ENCODE results near the gene RPL10.

Gene RPL10

GRCh38 chrX:154397888-154398667 lies at the start of gene RPL10:
Gene RPL10 (plus strand): TSS chrX:154398377. CDS start chrX:154398520, 143 bp downstream.
- in situ Hi-C loops (cut with MboI; ENCODE audit: low sequenced_read_pairs) = no loop called here

GRCh38 chrX:154348646-154349358 lies 49.4 kb upstream of the RPL10 start:
- in situ Hi-C loops (cut with MboI; ENCODE audit: low sequenced_read_pairs) = no loop called here

GRCh38 chrX:154349359-154349935 lies 48.7 kb upstream of the RPL10 start:
- in situ Hi-C loops (cut with MboI; ENCODE audit: low sequenced_read_pairs) = no loop called here

GRCh38 chrX:154349979-154350378 lies 48.2 kb upstream of the RPL10 start:
- in situ Hi-C loops (cut with MboI; ENCODE audit: low sequenced_read_pairs) = no loop called here

- in situ Hi-C loops (cut with MboI; ENCODE audit: low sequenced_read_pairs) = no loop called here
Measured at GRCh38 chrX:154350429-154351182, 47.6 kb upstream of the RPL10 start.

- in situ Hi-C loops (cut with MboI; ENCODE audit: low sequenced_read_pairs) = no loop called here
Measured at GRCh38 chrX:154351183-154352011, 46.8 kb upstream of the RPL10 start.

GRCh38 chrX:154352012-154352401 lies 46.2 kb upstream of the RPL10 start:
- in situ Hi-C loops (cut with MboI; ENCODE audit: low sequenced_read_pairs) = no loop called here

- in situ Hi-C loops (cut with MboI; ENCODE audit: low sequenced_read_pairs) = no loop called here
Measured at GRCh38 chrX:154352466-154352865, 45.7 kb upstream of the RPL10 start.

GRCh38 chrX:154353172-154353843 lies 44.9 kb upstream of the RPL10 start:
- in situ Hi-C loops (cut with MboI; ENCODE audit: low sequenced_read_pairs) = no loop called here

GRCh38 chrX:154354013-154354412 lies 44.2 kb upstream of the RPL10 start:
- in situ Hi-C loops (cut with MboI; ENCODE audit: low sequenced_read_pairs) = no loop called here

- in situ Hi-C loops (cut with MboI; ENCODE audit: low sequenced_read_pairs) = no loop called here
Measured at GRCh38 chrX:154354516-154354915, 43.7 kb upstream of the RPL10 start.

GRCh38 chrX:154355094-154355775 lies 42.9 kb upstream of the RPL10 start:
- in situ Hi-C loops (cut with MboI; ENCODE audit: low sequenced_read_pairs) = no loop called here

- in situ Hi-C loops (cut with MboI; ENCODE audit: low sequenced_read_pairs) = no loop called here
Measured at GRCh38 chrX:154355776-154356140, 42.4 kb upstream of the RPL10 start.

- in situ Hi-C loops (cut with MboI; ENCODE audit: low sequenced_read_pairs) = no loop called here
Measured at GRCh38 chrX:154356596-154356995, 41.6 kb upstream of the RPL10 start.

- in situ Hi-C loops (cut with MboI; ENCODE audit: low sequenced_read_pairs) = no loop called here
Measured at GRCh38 chrX:154357205-154357604, 41.0 kb upstream of the RPL10 start.

GRCh38 chrX:154358011-154358410 lies 40.2 kb upstream of the RPL10 start:
- in situ Hi-C loops (cut with MboI; ENCODE audit: low sequenced_read_pairs) = no loop called here

GRCh38 chrX:154358829-154359228 lies 39.3 kb upstream of the RPL10 start:
- in situ Hi-C loops (cut with MboI; ENCODE audit: low sequenced_read_pairs) = no loop called here

- in situ Hi-C loops (cut with MboI; ENCODE audit: low sequenced_read_pairs) = no loop called here
Measured at GRCh38 chrX:154359362-154360154, 38.6 kb upstream of the RPL10 start.

All from HL-60/S4 (cell line).